SK-N-SH (cell line): ENCODE data around the gene APC. TPM values are rescaled to one million over a fixed set of nuclear protein-coding genes. Genes with fewer than 3 reads are reported as not detected.

Experiments
- CTCF ChIA-PET: fragments of 300-600, 350-600 bp; formaldehyde crosslinking; extraction: SDS; loops from one replicate; lab custom pipeline; 2021; lab: Yijun Ruan, JAX
- POLR2A ChIA-PET: fragments of 350-600 bp; sonication (Branson Sonifier 250); formaldehyde crosslinking; extraction: SDS; loops from one replicate; lab custom pipeline; 2020; ENCODE audit warnings: antibody characterized with exemption, inconsistent platforms; lab: Yijun Ruan, JAX
- DNase-seq: peaks from one replicate; pipeline ENCODE4 v3.0.0; 2012
- H2AFZ ChIP-seq: fragments of 200-600 bp; sonication (generic); 2 replicates; pipeline ENCODE4 v1.8.1; 2016; ENCODE audit warnings: antibody characterized with exemption, mild to moderate bottlenecking, low read depth
- H3F3A ChIP-seq: fragments of 200-600 bp; sonication (generic); replicated peaks from 2 replicates; pipeline ENCODE3; 2016; ENCODE audit warnings: antibody characterized with exemption, mild to moderate bottlenecking; ENCODE audit not compliant: insufficient read depth
- H3K27ac ChIP-seq, 2 experiments: fragments of 200-500 bp in 1 of 2; fragments of 200-600 bp in 1 of 2; sonication (Bioruptor generic) in 1 of 2; sonication (generic), shearing (Covaris generic) in 1 of 2; 2 replicates each; pipeline versions ENCODE4 v1.5.1 to v1.6.1; 2014 to 2016; ENCODE audit warnings: low read depth in 2 of 2, inconsistent platforms in 1 of 2, low read length in 1 of 2, mild to moderate bottlenecking in 1 of 2, mixed read lengths in 1 of 2
- H3K27me3 ChIP-seq: fragments of 200-600 bp; sonication (generic), shearing (Covaris generic); 2 replicates; pipeline ENCODE4 v1.6.1; 2016; ENCODE audit warnings: mixed run types; ENCODE audit not compliant: insufficient read depth
- H3K36me3 ChIP-seq, 2 experiments: fragments of 200-500 bp in 1 of 2; fragments of 200-600 bp in 1 of 2; sonication (Bioruptor generic) in 1 of 2; sonication (generic) in 1 of 2; replicated peaks in 1 of 2; 2 replicates each; pipeline versions ENCODE3 to v1.5.1; 2014 to 2016; ENCODE audit warnings: low read length in 1 of 2, mild to moderate bottlenecking in 1 of 2; ENCODE audit not compliant: insufficient read depth in 2 of 2, control insufficient read depth in 1 of 2
- H3K4me1 ChIP-seq, 2 experiments: fragments of 200-500 bp in 1 of 2; fragments of 200-600 bp in 1 of 2; sonication (Bioruptor generic) in 1 of 2; sonication (generic), shearing (Covaris generic) in 1 of 2; 2 replicates each; pipeline versions ENCODE4 v1.5.1 to v1.6.1; 2014 to 2016; ENCODE audit warnings: low read depth in 1 of 2, low read length in 1 of 2, mixed run types in 1 of 2; ENCODE audit not compliant: insufficient read depth in 2 of 2, control insufficient read depth in 1 of 2
- H3K4me2 ChIP-seq: fragments of 200-600 bp; sonication (generic), shearing (Covaris generic); 2 replicates; pipeline ENCODE4 v1.6.1; 2017; ENCODE audit warnings: mixed run types
- H3K4me3 ChIP-seq, 2 experiments: fragments of 200-500 bp in 1 of 2; fragments of 200-600 bp in 1 of 2; sonication (Bioruptor generic) in 1 of 2; sonication (generic), shearing (Covaris generic) in 1 of 2; 2 replicates each; pipeline versions ENCODE4 v1.5.1 to v1.8.1; 2014 to 2016; ENCODE audit warnings: low read depth in 2 of 2, inconsistent platforms in 1 of 2, low read length in 1 of 2, mild to moderate bottlenecking in 1 of 2, mixed read lengths in 1 of 2, moderate library complexity in 1 of 2
- H3K79me2 ChIP-seq: fragments of 200-600 bp; sonication (generic); 2 replicates; pipeline ENCODE4 v1.8.1; 2017; ENCODE audit warnings: mild to moderate bottlenecking; ENCODE audit not compliant: insufficient read depth
- H3K9ac ChIP-seq: fragments of 200-600 bp; sonication (generic); 2 replicates; pipeline ENCODE4 v1.6.1; 2017; ENCODE audit warnings: mixed run types
- H3K9me2 ChIP-seq: fragments of 200-600 bp; sonication (generic); 2 replicates; pipeline ENCODE4 v1.6.1; 2017; ENCODE audit warnings: mixed run types
- H3K9me3 ChIP-seq: fragments of 200-600 bp; sonication (generic); 2 replicates; pipeline ENCODE4 v1.6.1; 2017; ENCODE audit warnings: mixed run types, mild to moderate bottlenecking, moderate library complexity
- H4K20me1 ChIP-seq: fragments of 200-600 bp; sonication (generic); 2 replicates; pipeline ENCODE4 v1.6.1; 2017; ENCODE audit warnings: mild to moderate bottlenecking, mixed run types; ENCODE audit not compliant: insufficient read depth
- ELF1 ChIP-seq: IDR thresholded peaks from 2 replicates; pipeline ENCODE4 v1.4.0; 2012
- EZH2phosphoT487 ChIP-seq: fragments of 200-600 bp; sonication (generic); IDR thresholded peaks from 2 replicates; pipeline ENCODE4 v1.6.1; 2017; ENCODE audit warnings: low read depth, mixed run types, mild to moderate bottlenecking, antibody characterized with exemption, moderate library complexity, borderline replicate concordance
- FOXM1 ChIP-seq: IDR thresholded peaks from 2 replicates; pipeline ENCODE4 v1.4.0; 2012; ENCODE audit warnings: low read depth, mild to moderate bottlenecking
- GABPA ChIP-seq: IDR thresholded peaks from 2 replicates; pipeline ENCODE4 v1.4.0; 2012; ENCODE audit warnings: low read depth, mild to moderate bottlenecking
- MEF2A ChIP-seq: IDR thresholded peaks from 2 replicates; pipeline ENCODE4 v1.4.0; 2012; ENCODE audit warnings: low read depth, borderline replicate concordance
- MXI1 ChIP-seq: IDR thresholded peaks from 2 replicates; pipeline ENCODE4 v1.6.1; 2012; ENCODE audit warnings: mild to moderate bottlenecking, low read depth, low read length, improper control_type of control experiment
- RCOR1 ChIP-seq: fragments of 150-350 bp; IDR thresholded peaks from 2 replicates; pipeline ENCODE4 v1.6.1; 2017; ENCODE audit warnings: antibody characterized with exemption, low read length
- REST ChIP-seq: IDR thresholded peaks from 2 replicates; pipeline ENCODE4 v1.6.1; 2012; ENCODE audit warnings: mild to moderate bottlenecking, low read depth, low read length, moderate library complexity
- RFX5 ChIP-seq: IDR thresholded peaks from 2 replicates; pipeline ENCODE4 v1.6.1; 2012; ENCODE audit warnings: mild to moderate bottlenecking, improper control_type of control experiment, low read length
- WGBS: methylation state at CpG from one replicate; pipeline ENCODE4 v1.1.6; 2017; ENCODE audit warnings: low lambda C conversion rate; 5-methylcytosine and 5-hydroxymethylcytosine counted together
- polyA plus RNA-seq, 3 experiments: library from polyadenylated mRNA; depleted of rRNA; stranded (reverse); fragments of >200 nt; gene quantifications; 2 replicates each; pipeline ENCODE4 v1.2.3, GENCODE V29; 2012
- TF ChIP-seq, protein P1 (sequence below): fragments of 200-600 bp; sonication (generic); IDR thresholded peaks from 2 replicates; pipeline ENCODE4 v1.6.1; 2017; ENCODE audit warnings: antibody characterized with exemption, mild to moderate bottlenecking, moderate library complexity
- TF ChIP-seq, protein P2 (sequence below): fragments of 150-350 bp; IDR thresholded peaks from 2 replicates; pipeline ENCODE4 v1.6.1; 2017; ENCODE audit warnings: antibody characterized with exemption, low read length, low read depth, borderline replicate concordance
- TF ChIP-seq, protein P3 (sequence below): fragments of 150-350 bp; IDR thresholded peaks from 2 replicates; pipeline ENCODE4 v1.6.1; 2016; ENCODE audit warnings: mild to moderate bottlenecking, low read depth, low read length

APC gene
- polyA plus RNA-seq, 1 of the 3 experiments (the other 2 are of a cell fraction) = 5.1 TPM

GRCh38 chr5:112779531-112779930, 41.8 kb downstream of the APC start (continued):
- TF ChIP-seq REST = no peak

DNA sequence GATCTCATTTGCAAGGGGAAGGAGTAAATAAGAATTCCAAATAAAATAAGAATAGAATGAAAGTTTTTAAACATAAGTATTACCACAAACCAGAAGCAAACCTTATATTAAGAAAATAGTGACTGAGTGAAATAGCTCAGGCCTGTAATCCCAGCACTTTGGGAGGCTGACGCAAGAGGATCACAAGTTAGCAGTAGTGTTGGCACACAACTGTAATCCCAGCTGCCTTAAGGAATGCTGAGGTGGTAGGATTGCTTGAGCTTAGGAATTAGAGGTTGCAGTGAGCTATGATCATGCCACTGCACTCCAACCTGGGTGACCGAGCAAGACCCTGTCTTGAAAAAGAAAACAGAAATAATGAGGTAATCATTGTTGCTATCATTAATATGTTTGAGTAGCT, 47.0 kb downstream of the APC start:
- Histone ChIP-seq H3K27me3 (no peaks in the 10 kb centered on the region), H4K20me1 (no peaks in the 10 kb centered on the region), H3K79me2 (no peaks in the 10 kb centered on the region), H3K27ac (no peak overlapping the region), H3K4me1 (no peaks in the 10 kb centered on the region), H3K4me3 (no peak overlapping the region), H3F3A (peaks cover 4% of the 10 kb centered on the region), H3K36me3 (peaks cover 39 to 49% of the 10 kb centered on the region in 2 experiments), H3K9ac (no peak overlapping the region), H3K4me2 (no peak overlapping the region), H3K9me2 (no peaks in the 10 kb centered on the region), H2AFZ (no peak overlapping the region), H3K9me3 (no peaks in the 10 kb centered on the region)
- no peak for DNase-seq
- TF ChIP-seq ELF1 (no peak), FOXM1 (no peak), EZH2phosphoT487 (no peak), RFX5 (no peak)
- TF ChIP-seq, protein P1, sequence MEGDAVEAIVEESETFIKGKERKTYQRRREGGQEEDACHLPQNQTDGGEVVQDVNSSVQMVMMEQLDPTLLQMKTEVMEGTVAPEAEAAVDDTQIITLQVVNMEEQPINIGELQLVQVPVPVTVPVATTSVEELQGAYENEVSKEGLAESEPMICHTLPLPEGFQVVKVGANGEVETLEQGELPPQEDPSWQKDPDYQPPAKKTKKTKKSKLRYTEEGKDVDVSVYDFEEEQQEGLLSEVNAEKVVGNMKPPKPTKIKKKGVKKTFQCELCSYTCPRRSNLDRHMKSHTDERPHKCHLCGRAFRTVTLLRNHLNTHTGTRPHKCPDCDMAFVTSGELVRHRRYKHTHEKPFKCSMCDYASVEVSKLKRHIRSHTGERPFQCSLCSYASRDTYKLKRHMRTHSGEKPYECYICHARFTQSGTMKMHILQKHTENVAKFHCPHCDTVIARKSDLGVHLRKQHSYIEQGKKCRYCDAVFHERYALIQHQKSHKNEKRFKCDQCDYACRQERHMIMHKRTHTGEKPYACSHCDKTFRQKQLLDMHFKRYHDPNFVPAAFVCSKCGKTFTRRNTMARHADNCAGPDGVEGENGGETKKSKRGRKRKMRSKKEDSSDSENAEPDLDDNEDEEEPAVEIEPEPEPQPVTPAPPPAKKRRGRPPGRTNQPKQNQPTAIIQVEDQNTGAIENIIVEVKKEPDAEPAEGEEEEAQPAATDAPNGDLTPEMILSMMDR = no peak
- CTCF ChIA-PET = interaction anchor here (0.7 kb wide), 1 partner anchor 47 kb away, joined by 3 read pairs; no protein-coding TSS in a partner anchor
- POLR2A ChIA-PET = no interaction called here
- 100% methylated on average over 2 of the region's 2 CpGs for WGBS

DNA sequence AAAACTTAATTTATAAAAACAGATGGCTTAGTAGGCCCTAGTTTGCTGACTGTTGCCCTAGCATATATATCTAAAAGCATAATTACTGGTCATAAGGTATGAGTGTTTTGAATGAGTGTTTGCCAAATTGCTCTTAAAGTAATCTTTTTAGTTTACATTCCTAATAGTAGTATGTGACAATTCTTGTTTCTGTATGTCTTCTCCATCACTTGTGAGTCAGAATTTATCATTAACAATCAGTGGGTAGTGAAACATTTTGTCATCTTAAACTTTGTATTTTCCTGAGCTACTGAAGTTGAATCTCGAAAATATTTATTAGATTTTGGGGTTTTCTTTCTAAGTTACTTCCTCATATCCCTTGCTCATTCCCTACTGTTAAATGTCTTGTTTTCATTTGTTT, 49.6 kb downstream of the APC start:
- H3K9me3 ChIP-seq = no peaks in the 10 kb centered on the region
- TF ChIP-seq, protein P2, sequence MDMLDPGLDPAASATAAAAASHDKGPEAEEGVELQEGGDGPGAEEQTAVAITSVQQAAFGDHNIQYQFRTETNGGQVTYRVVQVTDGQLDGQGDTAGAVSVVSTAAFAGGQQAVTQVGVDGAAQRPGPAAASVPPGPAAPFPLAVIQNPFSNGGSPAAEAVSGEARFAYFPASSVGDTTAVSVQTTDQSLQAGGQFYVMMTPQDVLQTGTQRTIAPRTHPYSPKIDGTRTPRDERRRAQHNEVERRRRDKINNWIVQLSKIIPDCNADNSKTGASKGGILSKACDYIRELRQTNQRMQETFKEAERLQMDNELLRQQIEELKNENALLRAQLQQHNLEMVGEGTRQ = no peak
- no peak for TF ChIP-seq GABPA
- no peak for TF ChIP-seq MXI1
- TF ChIP-seq MEF2A = no peak
- no peak for TF ChIP-seq FOXM1
- TF ChIP-seq, protein P3, sequence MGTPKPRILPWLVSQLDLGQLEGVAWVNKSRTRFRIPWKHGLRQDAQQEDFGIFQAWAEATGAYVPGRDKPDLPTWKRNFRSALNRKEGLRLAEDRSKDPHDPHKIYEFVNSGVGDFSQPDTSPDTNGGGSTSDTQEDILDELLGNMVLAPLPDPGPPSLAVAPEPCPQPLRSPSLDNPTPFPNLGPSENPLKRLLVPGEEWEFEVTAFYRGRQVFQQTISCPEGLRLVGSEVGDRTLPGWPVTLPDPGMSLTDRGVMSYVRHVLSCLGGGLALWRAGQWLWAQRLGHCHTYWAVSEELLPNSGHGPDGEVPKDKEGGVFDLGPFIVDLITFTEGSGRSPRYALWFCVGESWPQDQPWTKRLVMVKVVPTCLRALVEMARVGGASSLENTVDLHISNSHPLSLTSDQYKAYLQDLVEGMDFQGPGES = no peak
- no peak for TF ChIP-seq RCOR1
- no peak for TF ChIP-seq ELF1
- H3K4me1 ChIP-seq = no peaks in the 10 kb centered on the region
- H3K9ac ChIP-seq = 0 out of 2 replicates have a peak overlapping the region, but pooled peaks have one; percentile 4
- no peak overlapping the region for H3K4me2 ChIP-seq
- no peak overlapping the region for H2AFZ ChIP-seq
- WGBS = 54% methylated on average over 1 of the region's 1 CpG
- ChIA-PET POLR2A (no interaction called here), CTCF (interaction anchor here (1.0 to 1.2 kb wide), 2 partner anchors 9 to 29 kb away, joined by 3 read pairs; no protein-coding TSS in a partner anchor)
- no peaks in the 10 kb centered on the region for H4K20me1 ChIP-seq
- no peak for DNase-seq
- H3K36me3 ChIP-seq = peaks cover 24 to 36% of the 10 kb centered on the region in 2 experiments
- no peak overlapping the region for H3K4me3 ChIP-seq
- no peak overlapping the region for H3K27ac ChIP-seq
- no peaks in the 10 kb centered on the region for H3K27me3 ChIP-seq
- H3K79me2 ChIP-seq = no peaks in the 10 kb centered on the region
- H3K9me2 ChIP-seq = no peaks in the 10 kb centered on the region
- peaks cover 4% of the 10 kb centered on the region for H3F3A ChIP-seq
